Kidney (tissue), 22 donors: Measurements from ENCODE around the gene CD36. TPM values are rescaled to one million over a fixed set of nuclear protein-coding genes. Genes with fewer than 3 reads are reported as not detected.

Experiments used
- DNase-seq, 5 donors: peaks; one replicate each; pipeline ENCODE4 v3.0.0-alpha.2; 2013 to 2020
- FAIRE-seq: peaks from 2 replicates; lab custom pipeline; 2012; peaks lifted over from hg19 to GRCh38; lab: Jason Lieb, UNC
- H3K27ac ChIP-seq, 2 donors: one replicate each; pipeline ENCODE4 v1.7.0; 2013; ENCODE audit warnings: low read depth in 2 of 2, low read length in 2 of 2, inconsistent platforms in 1 of 2
- H3K27me3 ChIP-seq: one replicate; pipeline ENCODE4 v1.7.1; 2013; ENCODE audit warnings: low read length, inconsistent platforms; ENCODE audit not compliant: control insufficient read depth, insufficient read depth
- H3K36me3 ChIP-seq, 3 donors: one replicate each; pipeline versions ENCODE4 v1.7.0 to v1.7.1; 2013; ENCODE audit warnings: low read length in 3 of 3, control low read depth in 1 of 3, inconsistent platforms in 1 of 3; ENCODE audit not compliant: insufficient read depth in 3 of 3, control insufficient read depth in 2 of 3
- H3K4me1 ChIP-seq, 3 donors: one replicate each; pipeline versions ENCODE4 v1.7.0 to v1.7.1; 2013; ENCODE audit warnings: low read length in 3 of 3, inconsistent platforms in 1 of 3, low read depth in 1 of 3; ENCODE audit not compliant: control insufficient read depth in 2 of 3, insufficient read depth in 2 of 3
- H3K4me3 ChIP-seq, 3 donors: one replicate each; pipeline versions ENCODE4 v1.7.0 to v1.8.1; 2013; ENCODE audit warnings: low read length in 3 of 3, control low read depth in 1 of 3, inconsistent platforms in 1 of 3
- H3K9ac ChIP-seq, 3 donors: one replicate each; pipeline versions ENCODE4 v1.7.0 to v1.7.1; 2013; ENCODE audit warnings: low read length in 3 of 3, control low read depth in 1 of 3, inconsistent platforms in 1 of 3
- H3K9me3 ChIP-seq, 3 donors: one replicate each; pipeline versions ENCODE4 v1.7.0 to v1.7.1; 2013; ENCODE audit warnings: low read length in 3 of 3, control low read depth in 1 of 3, inconsistent platforms in 1 of 3; ENCODE audit not compliant: control insufficient read depth in 2 of 3, insufficient read depth in 1 of 3
- intact Hi-C: fragments of 100-400 bp; cut with DNase I; formaldehyde crosslinking; loops from one replicate; pipeline ENCODE4 v1.11.1; 2022
- long read RNA-seq, 10 donors: library from polyadenylated mRNA in 1 of 10; unstranded in 1 of 10; transcript quantifications; one replicate each; pipeline ENCODE4 v2.0.0 and lab custom pipeline, GENCODE V29; 2021 to 2026
- polyA plus RNA-seq: library from polyadenylated mRNA; stranded (reverse); fragments of 350-450 nt; fragmentation: Illumina TruSeq; extraction: RNeasy Lipid Tissue Mini Kit (QIAGEN cat#74804); gene quantifications from one replicate; pipeline ENCODE4 v1.2.3, GENCODE V29; 2014; ENCODE audit warnings: low read depth, low replicate concordance; ENCODE audit not compliant: insufficient read depth
- total RNA-seq: library from RNA; stranded (reverse); fragmentation: NEBNext Ultra II Directional; extraction: Animal tissue kit (Norgen Biotek cat#: 25700); gene quantifications from one replicate; pipeline ENCODE4 v1.2.1, GENCODE V29; 2021
- TF ChIP-seq, protein P1 (sequence below): IDR thresholded peaks from 3 replicates; pipeline ENCODE4 v1.5.1; 2012; ENCODE audit warnings: mild to moderate bottlenecking, moderate library complexity, borderline replicate concordance; ENCODE audit not compliant: insufficient read depth; ENCODE audit errors: extremely low read depth
- donor health status: control.
- donor health status: control.
- donor health status: control.
- donor health status: control.
- donor health status: control.
- donor health status: DM: yes; HTN: yes; CAD: no.
- donor health status: Normal renal cell carcinoma (clear cell type).

CD36 gene
- 10.0 TPM for total RNA-seq
- polyA plus RNA-seq = 6.7 TPM
- long read RNA-seq, donor 1, partial matches to known transcripts = 0 of 1 reads
- long read RNA-seq, donor 1, other reads (novel, unspliced or antisense) = 0 of 1 reads
- long read RNA-seq, donor 2, partial matches to known transcripts = 0 of 2 reads
- long read RNA-seq, donor 2, other reads (novel, unspliced or antisense) = 0 of 2 reads
- long read RNA-seq, donor 3, partial matches to known transcripts = 0 of 4 reads
- long read RNA-seq, donor 3, other reads (novel, unspliced or antisense) = 0 of 4 reads
- long read RNA-seq, donor 4, partial matches to known transcripts = 0 of 7 reads
- long read RNA-seq, donor 4, other reads (novel, unspliced or antisense) = 0 of 7 reads
- long read RNA-seq, donor 5, partial matches to known transcripts = 0 of 2 reads
- long read RNA-seq, donor 5, other reads (novel, unspliced or antisense) = 0 of 2 reads
- long read RNA-seq, donor 6, transcript CD36-202 (14 exons, 1,942 nt) = major isoform, 5 of 6 reads
- long read RNA-seq, donor 6, partial matches to known transcripts = 0 of 6 reads
- long read RNA-seq, donor 6, other reads (novel, unspliced or antisense) = 0 of 6 reads
- long read RNA-seq, donor 7, partial matches to known transcripts = 0 of 6 reads
- long read RNA-seq, donor 7, other reads (novel, unspliced or antisense) = 1 of 6 reads
- long read RNA-seq, donor 8, partial matches to known transcripts = 0 of 1 reads
- long read RNA-seq, donor 8, other reads (novel, unspliced or antisense) = 0 of 1 reads
- long read RNA-seq, donor 9, partial matches to known transcripts = 0 of 3 reads
- long read RNA-seq, donor 9, other reads (novel, unspliced or antisense) = 0 of 3 reads
- long read RNA-seq, donor 10, partial matches to known transcripts = 0 of 2 reads
- long read RNA-seq, donor 10, other reads (novel, unspliced or antisense) = 0 of 2 reads

DNA sequence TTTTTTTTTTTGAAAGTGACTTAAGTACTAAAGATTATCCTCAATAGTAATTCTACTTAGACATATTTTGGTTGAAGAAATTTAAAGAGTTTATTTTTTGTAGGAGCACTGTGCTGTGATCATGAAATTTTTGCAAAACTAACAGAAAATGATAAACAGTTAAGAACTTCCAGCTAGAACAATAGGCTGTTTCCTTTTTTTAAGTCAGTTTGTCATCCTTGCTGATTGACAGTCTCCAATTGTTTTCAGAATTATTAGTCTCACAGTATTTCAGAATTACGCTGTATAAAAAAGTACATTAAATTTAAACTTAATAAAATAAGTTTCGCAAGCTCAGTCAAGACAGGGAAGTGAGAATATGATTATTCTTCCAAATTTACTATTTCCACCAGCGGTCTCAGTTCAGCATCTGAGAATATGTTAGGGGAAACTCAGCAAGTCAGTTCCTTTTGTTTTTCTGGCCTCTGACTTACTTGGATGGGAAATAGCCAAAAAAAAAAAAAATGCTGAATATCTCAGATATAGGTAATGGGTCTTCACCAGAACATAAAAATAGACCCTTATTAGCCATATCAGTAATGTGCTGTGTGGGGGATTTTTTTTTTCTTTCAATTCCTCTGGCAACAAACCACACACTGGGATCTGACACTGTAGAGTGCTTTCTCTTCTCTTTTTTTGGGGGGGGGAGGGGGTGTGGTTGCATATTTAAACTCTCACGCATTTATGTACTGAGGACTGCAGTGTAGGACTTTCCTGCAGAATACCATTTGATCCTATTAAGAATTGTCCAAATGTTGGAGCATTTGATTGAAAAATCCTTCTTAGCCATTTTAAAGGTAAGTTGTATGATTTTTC lies at the start of gene CD36:
Gene CD36 (plus strand): TSS at position 732 of the 855 bp plus-strand sequence. CDS start 8,099 bp downstream, outside the sequence.
- H3K27me3 ChIP-seq = no peaks in the 10 kb centered on the region
- H3K4me3 ChIP-seq = no peak within 1 kb of the TSS
- peak in 1 of 5 donors; percentile 21 for DNase-seq
- no peak within 1 kb of the TSS for H3K27ac ChIP-seq
- TF ChIP-seq, protein P1, sequence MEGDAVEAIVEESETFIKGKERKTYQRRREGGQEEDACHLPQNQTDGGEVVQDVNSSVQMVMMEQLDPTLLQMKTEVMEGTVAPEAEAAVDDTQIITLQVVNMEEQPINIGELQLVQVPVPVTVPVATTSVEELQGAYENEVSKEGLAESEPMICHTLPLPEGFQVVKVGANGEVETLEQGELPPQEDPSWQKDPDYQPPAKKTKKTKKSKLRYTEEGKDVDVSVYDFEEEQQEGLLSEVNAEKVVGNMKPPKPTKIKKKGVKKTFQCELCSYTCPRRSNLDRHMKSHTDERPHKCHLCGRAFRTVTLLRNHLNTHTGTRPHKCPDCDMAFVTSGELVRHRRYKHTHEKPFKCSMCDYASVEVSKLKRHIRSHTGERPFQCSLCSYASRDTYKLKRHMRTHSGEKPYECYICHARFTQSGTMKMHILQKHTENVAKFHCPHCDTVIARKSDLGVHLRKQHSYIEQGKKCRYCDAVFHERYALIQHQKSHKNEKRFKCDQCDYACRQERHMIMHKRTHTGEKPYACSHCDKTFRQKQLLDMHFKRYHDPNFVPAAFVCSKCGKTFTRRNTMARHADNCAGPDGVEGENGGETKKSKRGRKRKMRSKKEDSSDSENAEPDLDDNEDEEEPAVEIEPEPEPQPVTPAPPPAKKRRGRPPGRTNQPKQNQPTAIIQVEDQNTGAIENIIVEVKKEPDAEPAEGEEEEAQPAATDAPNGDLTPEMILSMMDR = no peak
- H3K9ac ChIP-seq = no peak within 1 kb of the TSS
- intact Hi-C loops = no loop called here
- no peaks in the 10 kb centered on the region for H3K36me3 ChIP-seq
- no peaks in the 10 kb centered on the region for H3K9me3 ChIP-seq
- FAIRE-seq = no peak
- H3K4me1 ChIP-seq = no peaks in the 10 kb centered on the region

DNA sequence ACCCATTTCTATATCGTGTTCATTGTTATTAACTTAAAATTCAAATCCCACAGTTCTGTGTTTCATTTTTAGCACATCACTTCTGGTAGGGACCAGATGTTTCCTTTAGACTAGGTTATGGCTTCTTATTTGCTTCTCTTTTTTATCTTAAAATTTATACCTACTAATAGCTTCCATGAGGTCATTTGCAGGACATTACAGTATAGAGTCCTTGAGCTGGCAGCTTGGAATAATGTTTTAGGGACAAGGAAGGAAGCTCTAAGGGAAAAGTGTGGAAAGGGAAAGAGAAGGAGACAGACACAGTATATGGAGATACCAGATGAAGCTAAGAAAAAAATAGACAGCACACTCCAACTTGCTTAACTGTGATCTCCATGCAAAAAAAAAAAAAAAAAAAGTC lies 48.8 kb upstream of the CD36 start:
- H3K4me3 ChIP-seq = no peak overlapping the region
- H3K27ac ChIP-seq = no peak overlapping the region
- intact Hi-C loops = no loop called here
- H3K4me1 ChIP-seq = no peaks in the 10 kb centered on the region
- TF ChIP-seq, protein P1 = no peak
- DNase-seq = peak in 1 of 5 donors; percentile 47
- H3K9ac ChIP-seq = no peak overlapping the region
- no peaks in the 10 kb centered on the region for H3K9me3 ChIP-seq
- no peaks in the 10 kb centered on the region for H3K36me3 ChIP-seq
- no peaks in the 10 kb centered on the region for H3K27me3 ChIP-seq
- FAIRE-seq = no peak

DNA sequence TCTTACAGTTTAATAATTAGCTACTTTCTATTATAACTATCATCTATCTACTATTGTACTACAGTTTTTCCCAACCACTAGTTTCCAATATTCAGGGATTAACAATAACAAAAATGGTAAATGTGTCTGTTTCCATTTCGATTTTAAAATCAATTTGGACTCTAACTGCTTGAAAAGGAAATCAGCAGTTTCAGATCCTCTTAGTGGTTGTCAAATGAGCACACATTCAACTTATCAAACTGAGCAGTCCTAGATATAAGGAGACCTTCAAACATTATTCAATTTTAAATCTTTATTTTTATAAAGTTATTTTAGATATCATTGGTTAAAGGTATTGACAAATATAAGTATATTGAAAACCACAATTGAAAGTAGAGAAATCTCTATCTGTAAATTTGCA lies 46.8 kb upstream of the CD36 start:
- H3K27me3 ChIP-seq = no peaks in the 10 kb centered on the region
- TF ChIP-seq, protein P1 = no peak
- FAIRE-seq = peak; percentile 11

More for the DNA sequence above, 46.8 kb upstream of the CD36 start:
- no peak overlapping the region for H3K4me3 ChIP-seq
- H3K9ac ChIP-seq = no peak overlapping the region
- no peak overlapping the region for H3K27ac ChIP-seq
- H3K9me3 ChIP-seq = no peaks in the 10 kb centered on the region
- intact Hi-C loops = no loop called here
- no peaks in the 10 kb centered on the region for H3K36me3 ChIP-seq
- DNase-seq = no peak
- H3K4me1 ChIP-seq = no peaks in the 10 kb centered on the region
